Endodermal cell (in vitro differentiated cells): ENCODE measurements around the gene KLK14. TPM values are rescaled to one million over a fixed set of nuclear protein-coding genes. Genes with fewer than 3 reads are reported as not detected.

Experiments
- DNase-seq: peaks from one replicate; pipeline ENCODE4 v3.0.0-alpha.2; 2017
- H3K27ac ChIP-seq: 2 replicates; pipeline ENCODE4 v1.5.1; 2013; ENCODE audit warnings: mild to moderate bottlenecking, low read depth, low read length, moderate library complexity
- H3K27me3 ChIP-seq: 2 replicates; pipeline ENCODE4 v1.6.1; 2013; ENCODE audit warnings: mild to moderate bottlenecking, low read length, moderate library complexity; ENCODE audit not compliant: insufficient read depth, control insufficient read depth, poor library complexity, severe bottlenecking
- H3K36me3 ChIP-seq: 2 replicates; pipeline ENCODE4 v1.7.0; 2013; ENCODE audit warnings: mild to moderate bottlenecking, low read length, moderate library complexity; ENCODE audit not compliant: control insufficient read depth, insufficient read depth
- H3K4me1 ChIP-seq: one replicate; pipeline ENCODE4 v1.7.0; 2013; ENCODE audit warnings: low read length; ENCODE audit not compliant: control insufficient read depth, insufficient read depth
- H3K4me3 ChIP-seq: 2 replicates; pipeline ENCODE4 v1.5.1; 2013; ENCODE audit warnings: mild to moderate bottlenecking, low read length, moderate library complexity
- H3K9ac ChIP-seq: 2 replicates; pipeline ENCODE4 v1.6.1; 2013; ENCODE audit warnings: mild to moderate bottlenecking, low read length, moderate library complexity; ENCODE audit not compliant: poor library complexity, severe bottlenecking; ENCODE audit errors: extremely low read depth
- H3K9me3 ChIP-seq: 2 replicates; pipeline ENCODE4 v1.6.1; 2013; ENCODE audit warnings: mild to moderate bottlenecking, low read length, moderate library complexity; ENCODE audit not compliant: control insufficient read depth
- H3K27ac Mint-ChIP-seq: 2 replicates; pipeline ENCODE4 v1.8.0; 2020; ENCODE audit warnings: mixed read lengths
- H3K27me3 Mint-ChIP-seq: 2 replicates; pipeline ENCODE4 v1.8.0; 2021; ENCODE audit warnings: mild to moderate bottlenecking, mixed read lengths; ENCODE audit not compliant: insufficient read depth
- H3K36me3 Mint-ChIP-seq: 2 replicates; pipeline ENCODE4 v1.8.0; 2020; ENCODE audit warnings: low read depth, mixed read lengths
- H3K4me1 Mint-ChIP-seq: 2 replicates; pipeline ENCODE4 v1.8.0; 2020; ENCODE audit warnings: mixed read lengths
- H3K4me3 Mint-ChIP-seq: 2 replicates; pipeline ENCODE4 v1.8.0; 2020; ENCODE audit warnings: mild to moderate bottlenecking, moderate library complexity, mixed read lengths
- H3K9me3 Mint-ChIP-seq: 2 replicates; pipeline ENCODE4 v1.8.0; 2020; ENCODE audit warnings: mild to moderate bottlenecking, mixed read lengths
- CTCF ChIP-seq: fragments of 200-600 bp; sonication (generic); conservative IDR thresholded peaks from 2 replicates; pipeline ENCODE4 v1.5.0; 2021; ENCODE audit warnings: antibody characterized with exemption, mild to moderate bottlenecking
- WGBS, 2 experiments: methylation state at CpG; one replicate each; pipeline versions ENCODE4 v1.1.5 to v1.1.7; 2013; ENCODE audit warnings: missing lambda C conversion rate in 2 of 2, mixed read lengths in 1 of 2; ENCODE audit not compliant: insufficient coverage in 1 of 2, insufficient read length in 1 of 2; 5-methylcytosine and 5-hydroxymethylcytosine counted together
- total RNA-seq, 2 donors: library from RNA; stranded (reverse); fragmentation: NEBNext Ultra II Directional in 1 of 2; extraction: Animal tissue kit (Norgen Biotek cat#: 25700) in 1 of 2; gene quantifications; 2 replicates in 1 of 2; 3 replicates in 1 of 2; pipeline ENCODE4 v1.2.1, GENCODE V29; 2021

The KLK14 gene
- total RNA-seq, 2 donors from 2014 or later, result 0.55 to 0.71 TPM

GRCh38 chr19:51123802-51124201, 41.1 kb upstream of the KLK14 start:
- Mint-ChIP-seq H3K4me3 (no peak overlapping the region), H3K27me3 (peaks cover 15% of the 10 kb centered on the region), H3K36me3 (no peaks in the 10 kb centered on the region), H3K4me1 (peaks cover 6% of the 10 kb centered on the region), H3K27ac (no peak overlapping the region), H3K9me3 (no peaks in the 10 kb centered on the region)
- 88 to 91% methylated on average over 8 to 9 of the region's 9 CpGs for WGBS, 2 experiments
- Histone ChIP-seq H3K4me3 (no peak overlapping the region), H3K36me3 (no peaks in the 10 kb centered on the region), H3K9ac (no peak overlapping the region), H3K9me3 (no peaks in the 10 kb centered on the region), H3K27me3 (no peaks in the 10 kb centered on the region), H3K27ac (no peak overlapping the region), H3K4me1 (no peaks in the 10 kb centered on the region)
- DNase-seq, result no peak
- TF ChIP-seq CTCF, result no peak

- Mint-ChIP-seq H3K9me3 (no peaks in the 10 kb centered on the region), H3K27me3 (peaks cover 15% of the 10 kb centered on the region), H3K36me3 (no peaks in the 10 kb centered on the region), H3K4me1 (peaks cover 6% of the 10 kb centered on the region), H3K4me3 (no peak overlapping the region), H3K27ac (no peak overlapping the region)
- Histone ChIP-seq H3K9ac (no peak overlapping the region), H3K36me3 (no peaks in the 10 kb centered on the region), H3K27me3 (no peaks in the 10 kb centered on the region), H3K4me3 (no peak overlapping the region), H3K4me1 (no peaks in the 10 kb centered on the region), H3K27ac (no peak overlapping the region), H3K9me3 (no peaks in the 10 kb centered on the region)
- WGBS, 2 experiments, result 87 to 93% methylated on average over 3 to 5 of the region's 6 CpGs
- TF ChIP-seq CTCF, result no peak
- no peak for DNase-seq
These were observed 40.7 kb upstream of the KLK14 start for GRCh38 chr19:51123381-51123800.

- no peak for DNase-seq
- H3K36me3 ChIP-seq, result no peaks in the 10 kb centered on the region
- no peaks in the 10 kb centered on the region for H3K36me3 Mint-ChIP-seq
- no peaks in the 10 kb centered on the region for H3K9me3 Mint-ChIP-seq
- no peak overlapping the region for H3K27ac ChIP-seq
- no peaks in the 10 kb centered on the region for H3K9me3 ChIP-seq
- H3K27ac Mint-ChIP-seq, result no peak overlapping the region
- H3K4me1 ChIP-seq, result no peaks in the 10 kb centered on the region
- WGBS, 2 experiments, result 87 to 92% methylated on average over 10 to 22 of the region's 22 CpGs
- no peak for TF ChIP-seq CTCF
- peaks cover 15% of the 10 kb centered on the region for H3K27me3 Mint-ChIP-seq
- no peaks in the 10 kb centered on the region for H3K27me3 ChIP-seq
- H3K4me3 ChIP-seq, result no peak overlapping the region
- H3K4me1 Mint-ChIP-seq, result peaks cover 6% of the 10 kb centered on the region
- H3K9ac ChIP-seq, result no peak overlapping the region
- no peak overlapping the region for H3K4me3 Mint-ChIP-seq
These were observed 39.7 kb upstream of the KLK14 start for GRCh38 chr19:51122112-51122981.
